IPS-11a (cell line): ENCODE measurements around the gene GIPR.

Source experiments
- H3K4me3 ChIP-seq: one replicate; pipeline ENCODE4 v1.5.1; 2013; ENCODE audit warnings: low read depth, low read length, control low read depth

The GIPR gene

GRCh38 chr19:45645068-45645630, 22.9 kb upstream of the GIPR start:
- no peak overlapping the region for H3K4me3 ChIP-seq

GRCh38 chr19:45645631-45646344, 22.2 kb upstream of the GIPR start:
- peak overlapping the region; percentile 17 for H3K4me3 ChIP-seq

GRCh38 chr19:45646345-45646698, 21.7 kb upstream of the GIPR start:
- no peak overlapping the region for H3K4me3 ChIP-seq

GRCh38 chr19:45650722-45651121, 17.3 kb upstream of the GIPR start:
- H3K4me3 ChIP-seq, result no peak overlapping the region

- H3K4me3 ChIP-seq, result no peak overlapping the region
These were observed 14.4 kb upstream of the GIPR start for GRCh38 chr19:45653634-45654033.

GRCh38 chr19:45655073-45655472, 12.9 kb upstream of the GIPR start:
- no peak overlapping the region for H3K4me3 ChIP-seq

- no peak overlapping the region for H3K4me3 ChIP-seq
These were observed 10.4 kb upstream of the GIPR start for GRCh38 chr19:45657520-45658167.

- no peak overlapping the region for H3K4me3 ChIP-seq
These were observed 8.8 kb upstream of the GIPR start for GRCh38 chr19:45659096-45659729.

GRCh38 chr19:45660636-45661035, 7.4 kb upstream of the GIPR start:
- no peak overlapping the region for H3K4me3 ChIP-seq

- H3K4me3 ChIP-seq, result no peak overlapping the region
These were observed 4.2 kb upstream of the GIPR start for GRCh38 chr19:45663800-45664199.

- H3K4me3 ChIP-seq, result no peak overlapping the region
These were observed 3.4 kb upstream of the GIPR start for GRCh38 chr19:45664575-45664974.

GRCh38 chr19:45668342-45668871, 386 bp downstream of the GIPR start:
- H3K4me3 ChIP-seq, result no peak overlapping the region

- peak overlapping the region; percentile 43 for H3K4me3 ChIP-seq
These were observed 2.8 kb downstream of the GIPR start for GRCh38 chr19:45670670-45671453.

GRCh38 chr19:45674946-45675345, 6.9 kb downstream of the GIPR start:
- no peak overlapping the region for H3K4me3 ChIP-seq

GRCh38 chr19:45676851-45677263, 8.8 kb downstream of the GIPR start:
- H3K4me3 ChIP-seq, result peak overlapping the region; percentile 62

- peak overlapping the region; percentile 62 for H3K4me3 ChIP-seq
These were observed 9.6 kb downstream of the GIPR start for GRCh38 chr19:45677351-45678230.

- H3K4me3 ChIP-seq, result no peak overlapping the region
These were observed 13.5 kb downstream of the GIPR start for GRCh38 chr19:45681391-45682015.

GRCh38 chr19:45682117-45682516, 14.1 kb downstream of the GIPR start:
- no peak overlapping the region for H3K4me3 ChIP-seq

GRCh38 chr19:45682908-45683307, 14.9 kb downstream of the GIPR start:
- no peak overlapping the region for H3K4me3 ChIP-seq
